Activated T-helper 17 cell treated with anti-CD3 and anti-CD28 coated beads, Interleukin-2, amount 50 U/mL, for 72 hours (primary cell): Measurements from ENCODE around the gene IFFO2. TPM values are rescaled to one million over a fixed set of nuclear protein-coding genes. Genes with fewer than 3 reads are reported as not detected.

Experiments
- ATAC-seq: fragments of 150-1000 bp; cut with Tn5 transposase; replicated peaks from 2 replicates; pipeline ENCODE4 v1.10.0; 2021; ENCODE audit warnings: mild to moderate bottlenecking, moderate library complexity
- H3K27ac Mint-ChIP-seq: one replicate; pipeline ENCODE4 v1.8.0; 2022; ENCODE audit warnings: mixed read lengths
- H3K27me3 Mint-ChIP-seq: one replicate; pipeline ENCODE4 v1.8.0; 2022; ENCODE audit warnings: mixed read lengths
- H3K36me3 Mint-ChIP-seq: one replicate; pipeline ENCODE4 v1.8.0; 2022; ENCODE audit warnings: low read depth, mild to moderate bottlenecking, mixed read lengths
- H3K4me1 Mint-ChIP-seq: one replicate; pipeline ENCODE4 v1.8.0; 2022; ENCODE audit warnings: mixed read lengths
- H3K4me3 Mint-ChIP-seq: one replicate; pipeline ENCODE4 v1.8.0; 2022; ENCODE audit warnings: mild to moderate bottlenecking, mixed read lengths
- H3K9me3 Mint-ChIP-seq: one replicate; pipeline ENCODE4 v1.8.0; 2022; ENCODE audit warnings: mixed read lengths
- total RNA-seq, 2 donors: library from RNA; stranded (reverse); gene quantifications; one replicate each; pipeline ENCODE4 v1.2.3, GENCODE V29; 2022

IFFO2 gene
- total RNA-seq, 2 donors from 2014 or later = 17.0 to 38.2 TPM

DNA sequence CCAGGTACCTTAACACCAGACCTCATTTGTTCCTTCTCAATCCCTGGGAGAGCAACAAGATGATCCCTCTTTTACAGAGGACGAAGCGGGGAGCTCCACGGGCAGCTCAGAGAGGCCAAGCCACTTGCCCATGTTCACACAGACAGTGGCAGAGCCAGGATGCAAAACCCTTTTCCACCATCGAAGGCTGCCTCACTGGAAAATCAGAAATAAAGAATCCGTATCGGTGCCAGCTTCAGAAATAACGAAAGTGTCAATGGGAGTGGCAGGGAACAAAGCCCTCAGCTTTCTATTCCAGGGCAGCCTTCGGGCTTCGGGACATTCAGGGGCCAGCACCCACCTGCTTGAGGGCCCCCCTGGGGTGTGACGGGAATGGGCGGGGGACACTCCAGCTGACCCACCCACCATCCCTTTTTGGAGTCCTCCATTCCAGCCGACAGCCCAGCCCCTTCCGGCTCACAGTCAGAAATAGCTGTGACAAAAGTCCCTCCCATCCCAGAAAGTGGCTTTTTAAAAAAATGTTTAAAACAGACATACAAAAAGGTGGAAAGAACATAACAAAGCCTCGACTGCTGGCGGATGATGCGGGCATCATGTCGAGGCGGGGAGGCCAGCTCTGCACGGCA, 6.0 kb downstream of the IFFO2 start:
- H3K27me3 Mint-ChIP-seq = no peaks in the 10 kb centered on the region
- peak overlapping the region; percentile 100 for H3K27ac Mint-ChIP-seq
- H3K36me3 Mint-ChIP-seq = peaks cover 79% of the 10 kb centered on the region
- H3K4me1 Mint-ChIP-seq = peaks cover 59% of the 10 kb centered on the region
- ATAC-seq = peak; percentile 9
- H3K4me3 Mint-ChIP-seq = peak overlapping the region; percentile 98
- no peaks in the 10 kb centered on the region for H3K9me3 Mint-ChIP-seq

DNA sequence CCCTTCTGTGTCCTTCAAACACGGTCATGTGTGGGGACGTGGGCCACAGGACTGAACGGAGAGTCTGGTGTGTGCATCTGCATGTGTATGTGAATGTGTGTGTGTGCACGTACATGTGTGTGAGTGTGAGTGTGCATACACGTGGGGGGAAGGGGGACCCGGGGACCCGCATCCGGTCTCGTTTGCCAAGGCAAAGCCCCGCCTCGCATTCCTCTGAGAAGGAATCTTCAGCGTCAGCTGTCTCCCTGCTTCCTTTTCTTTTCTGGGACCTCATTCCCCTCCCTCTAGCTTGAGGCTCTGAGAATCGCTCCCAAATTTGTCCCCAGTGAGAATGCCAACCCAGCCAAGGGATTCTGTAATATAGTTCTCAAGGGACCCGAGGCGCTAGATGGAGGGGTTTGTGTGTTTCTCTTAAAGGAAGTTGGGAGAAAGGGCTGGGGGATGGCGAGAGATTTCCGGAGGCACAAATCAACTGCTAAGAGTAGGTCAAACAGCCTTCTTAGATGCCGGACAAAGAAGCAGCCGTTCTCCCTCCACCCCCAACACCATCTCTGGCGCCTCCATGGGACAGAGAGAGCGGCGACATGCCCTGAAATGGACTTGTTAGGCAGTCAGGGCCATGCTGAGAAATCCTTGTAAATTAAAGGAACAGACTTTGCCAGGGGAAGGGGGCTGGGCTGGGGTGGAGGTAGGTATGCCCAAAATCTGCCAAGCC, 6.6 kb downstream of the IFFO2 start:
- H3K27ac Mint-ChIP-seq = peak overlapping the region; percentile 100
- no peak for ATAC-seq
- H3K36me3 Mint-ChIP-seq = peaks cover 74% of the 10 kb centered on the region
- H3K9me3 Mint-ChIP-seq = no peaks in the 10 kb centered on the region
- H3K27me3 Mint-ChIP-seq = no peaks in the 10 kb centered on the region
- H3K4me3 Mint-ChIP-seq = peak overlapping the region; percentile 98
- H3K4me1 Mint-ChIP-seq = peaks cover 62% of the 10 kb centered on the region

DNA sequence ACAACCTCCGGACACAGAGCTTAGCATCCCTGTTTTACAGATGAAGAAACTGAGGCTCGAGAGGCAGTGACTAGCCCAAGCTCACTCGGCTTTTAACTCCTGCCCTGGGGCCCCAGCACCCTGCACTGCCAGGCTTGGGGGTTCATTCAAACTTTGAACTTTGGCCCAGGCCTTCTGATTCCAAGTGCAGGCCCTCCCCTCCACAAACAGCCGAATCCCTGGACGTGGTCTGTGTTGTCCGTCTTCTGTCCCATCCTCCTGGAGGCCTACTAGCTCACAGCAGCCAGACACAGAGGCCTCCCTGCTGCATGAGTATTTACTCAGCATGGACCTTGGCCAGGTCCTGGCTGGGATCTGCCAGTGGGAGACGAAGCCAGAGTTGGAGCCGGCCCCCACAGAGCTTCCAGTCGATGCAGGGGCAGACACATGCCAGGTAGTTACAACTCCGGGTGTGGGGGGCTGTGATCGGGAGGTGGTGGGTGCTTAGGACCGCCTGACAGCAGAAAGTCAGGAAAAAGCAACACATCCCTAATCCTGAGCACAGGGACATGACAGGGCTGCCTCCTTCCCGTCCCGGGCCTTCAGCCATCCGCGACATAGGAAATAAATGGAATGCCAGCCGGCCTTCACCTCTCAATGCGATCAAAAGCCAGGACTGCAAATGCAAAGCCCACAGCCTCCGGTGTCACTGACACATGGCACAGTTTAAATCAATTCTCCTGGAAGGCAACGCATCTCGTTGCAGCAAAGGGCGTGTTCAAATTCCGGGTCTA, 7.4 kb downstream of the IFFO2 start:
- H3K27me3 Mint-ChIP-seq = no peaks in the 10 kb centered on the region
- no peaks in the 10 kb centered on the region for H3K9me3 Mint-ChIP-seq
- peaks cover 62% of the 10 kb centered on the region for H3K4me1 Mint-ChIP-seq
- H3K4me3 Mint-ChIP-seq = peak overlapping the region; percentile 98
- H3K27ac Mint-ChIP-seq = peak overlapping the region; percentile 100
- ATAC-seq = no peak
- peaks cover 69% of the 10 kb centered on the region for H3K36me3 Mint-ChIP-seq

DNA sequence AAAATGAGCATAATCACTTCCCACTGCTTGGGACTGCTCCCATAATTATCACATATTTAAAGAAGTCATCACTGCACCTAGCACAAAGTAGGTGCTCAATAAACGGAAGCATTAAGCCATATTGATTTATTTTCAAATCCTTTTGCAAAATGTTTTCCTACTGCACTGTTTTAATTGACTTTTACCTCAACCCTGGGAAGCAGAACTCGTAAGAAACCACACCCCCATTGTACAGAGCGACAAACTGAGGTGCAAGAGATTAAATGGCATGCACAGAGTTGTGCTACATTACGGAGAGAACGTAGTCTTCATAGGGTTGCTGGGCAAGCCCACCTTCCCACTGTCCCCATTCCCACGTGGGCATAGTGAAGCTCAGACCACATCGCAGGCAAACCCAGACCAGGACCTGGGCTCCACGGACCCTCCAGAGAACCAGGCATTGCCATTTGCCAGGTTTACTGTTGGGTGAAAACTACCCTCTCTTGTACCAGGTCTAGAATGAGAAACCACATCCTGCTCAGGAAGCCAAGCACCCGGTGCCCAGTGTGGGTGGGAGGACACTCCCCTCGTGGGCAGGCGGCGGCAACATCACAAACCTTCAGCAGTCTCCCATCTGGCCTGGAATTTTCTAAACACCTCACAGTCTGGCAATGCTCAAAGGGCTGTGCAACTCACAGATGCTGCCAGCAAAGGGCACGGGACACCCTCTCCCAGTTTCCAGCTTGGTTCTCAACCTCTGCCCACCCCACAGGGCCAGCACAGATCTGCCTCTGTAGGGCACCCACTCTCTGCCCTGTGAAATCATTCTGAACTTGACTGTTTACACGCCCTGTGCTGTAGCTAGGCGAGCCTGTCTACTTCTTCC, 8.2 kb downstream of the IFFO2 start:
- no peaks in the 10 kb centered on the region for H3K9me3 Mint-ChIP-seq
- ATAC-seq = peak; percentile 37
- H3K27me3 Mint-ChIP-seq = no peaks in the 10 kb centered on the region
- H3K36me3 Mint-ChIP-seq = peaks cover 69% of the 10 kb centered on the region
- peak overlapping the region; percentile 100 for H3K27ac Mint-ChIP-seq
- H3K4me1 Mint-ChIP-seq = peaks cover 60% of the 10 kb centered on the region
- peak overlapping the region; percentile 98 for H3K4me3 Mint-ChIP-seq

DNA sequence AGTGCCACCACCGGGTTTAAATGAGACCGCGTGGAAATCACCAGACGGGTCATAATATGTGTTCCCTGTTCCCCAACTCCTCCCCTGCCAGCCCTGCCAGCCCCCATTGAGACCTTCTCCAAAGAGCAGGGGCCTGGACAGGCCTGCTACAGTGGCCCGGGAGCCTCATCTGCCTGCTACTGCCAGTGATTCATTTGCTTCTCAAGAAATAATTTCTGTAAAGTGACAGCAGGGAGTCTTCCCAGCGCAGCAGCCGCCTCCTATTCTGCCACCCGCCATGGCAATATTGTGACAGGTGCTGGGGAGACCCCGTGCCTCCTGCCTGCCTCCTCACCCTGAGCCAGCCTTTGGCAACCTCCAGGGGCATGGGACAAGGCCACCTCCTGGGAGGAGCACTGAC, 8.9 kb downstream of the IFFO2 start:
- Mint-ChIP-seq H3K27ac (peak overlapping the region; percentile 100), H3K4me3 (peak overlapping the region; percentile 98), H3K36me3 (peaks cover 63% of the 10 kb centered on the region), H3K4me1 (peaks cover 56% of the 10 kb centered on the region), H3K27me3 (no peaks in the 10 kb centered on the region), H3K9me3 (no peaks in the 10 kb centered on the region)
- no peak for ATAC-seq

DNA sequence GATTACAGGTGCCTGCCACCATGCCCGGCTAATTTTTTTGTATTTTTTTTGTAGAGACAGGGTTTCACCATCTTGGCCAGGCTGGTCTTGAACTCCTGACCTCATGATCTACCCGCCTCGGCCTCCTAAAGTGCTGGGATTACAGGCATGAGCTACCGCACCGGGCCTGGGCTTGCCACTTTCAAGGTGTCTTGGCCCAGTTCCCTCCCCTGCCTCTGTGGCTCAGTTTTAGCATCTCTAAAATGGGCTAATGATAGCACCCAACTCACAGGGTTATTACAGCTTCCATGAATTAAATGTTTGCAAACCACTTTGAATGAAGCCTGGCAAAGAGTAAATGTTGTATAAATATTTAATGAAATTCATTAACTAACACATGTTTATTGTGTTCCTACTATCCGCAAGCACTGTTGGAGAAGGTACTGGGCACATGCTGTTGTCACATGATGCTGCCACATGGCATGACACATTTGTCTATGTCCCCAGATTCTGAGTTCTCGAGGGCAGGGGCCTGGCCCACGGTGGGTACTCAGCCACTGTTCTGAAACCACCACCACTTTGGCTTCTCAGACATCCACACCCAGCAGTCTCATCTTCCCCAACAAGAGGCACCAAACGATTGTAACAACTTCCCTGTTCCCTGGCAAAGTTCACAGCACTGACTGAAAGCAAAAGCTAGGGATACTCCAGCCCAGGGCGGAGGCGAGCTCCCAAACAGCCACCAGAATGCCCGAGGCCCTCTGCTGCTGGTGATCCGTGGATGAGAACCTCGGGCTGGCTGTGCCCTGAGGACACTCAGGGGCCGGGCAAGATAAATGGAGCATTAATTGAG, 9.7 kb downstream of the IFFO2 start:
- peaks cover 52% of the 10 kb centered on the region for H3K4me1 Mint-ChIP-seq
- peak overlapping the region; percentile 98 for H3K4me3 Mint-ChIP-seq
- H3K36me3 Mint-ChIP-seq = peaks cover 55% of the 10 kb centered on the region
- H3K27me3 Mint-ChIP-seq = no peaks in the 10 kb centered on the region
- ATAC-seq = no peak
- H3K27ac Mint-ChIP-seq = peak overlapping the region; percentile 100
- H3K9me3 Mint-ChIP-seq = no peaks in the 10 kb centered on the region

DNA sequence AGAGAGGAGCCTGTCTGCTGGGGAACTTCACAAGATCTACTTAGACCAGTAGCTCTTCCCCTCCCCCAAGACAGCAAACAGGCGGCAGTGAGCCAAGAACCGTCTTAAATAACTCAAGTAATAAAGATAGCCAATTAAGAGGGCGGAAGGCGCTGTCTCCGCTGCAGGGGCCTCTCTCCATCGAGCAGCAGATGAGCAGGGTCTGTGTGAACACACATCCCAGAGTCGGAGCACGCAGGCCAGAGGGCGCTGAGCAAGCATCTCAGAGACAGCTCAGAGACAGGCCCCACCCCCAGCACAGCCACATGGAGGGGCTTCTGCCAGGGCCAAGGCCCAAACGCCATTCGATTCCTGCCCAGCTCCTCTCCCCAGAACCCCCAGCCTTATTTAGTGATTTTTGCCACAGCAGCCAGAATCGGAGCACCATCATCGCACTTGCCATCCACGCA, 11.1 kb downstream of the IFFO2 start:
- H3K27me3 Mint-ChIP-seq = no peaks in the 10 kb centered on the region
- ATAC-seq = no peak
- H3K9me3 Mint-ChIP-seq = no peaks in the 10 kb centered on the region
- H3K36me3 Mint-ChIP-seq = peaks cover 42% of the 10 kb centered on the region
- peak overlapping the region; percentile 45 for H3K4me3 Mint-ChIP-seq
- peak overlapping the region; percentile 80 for H3K27ac Mint-ChIP-seq
- H3K4me1 Mint-ChIP-seq = peaks cover 56% of the 10 kb centered on the region

DNA sequence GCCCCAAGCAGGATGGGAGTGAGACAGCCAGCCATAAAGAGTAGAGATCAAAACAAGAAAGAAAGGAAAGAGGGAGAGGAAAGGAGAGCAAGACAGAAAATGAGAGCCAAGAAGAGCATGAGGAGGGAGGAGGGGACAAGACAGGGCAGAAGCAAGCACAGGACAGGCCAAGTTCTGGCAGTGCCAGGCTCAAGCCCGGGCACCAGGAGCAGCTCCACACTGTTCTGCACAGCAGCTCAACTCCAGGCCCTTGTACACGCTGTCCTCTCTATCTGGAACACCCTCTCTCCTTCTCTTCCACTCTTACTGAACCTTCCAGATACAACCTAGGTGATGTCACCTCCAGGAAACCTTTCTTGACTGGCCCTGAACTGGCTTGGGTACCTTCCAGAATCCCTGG, 11.7 kb downstream of the IFFO2 start:
- Mint-ChIP-seq H3K27ac (peak overlapping the region; percentile 80), H3K9me3 (no peaks in the 10 kb centered on the region), H3K4me1 (peaks cover 62% of the 10 kb centered on the region), H3K27me3 (no peaks in the 10 kb centered on the region), H3K36me3 (peaks cover 36% of the 10 kb centered on the region), H3K4me3 (peak overlapping the region; percentile 45)
- no peak for ATAC-seq

DNA sequence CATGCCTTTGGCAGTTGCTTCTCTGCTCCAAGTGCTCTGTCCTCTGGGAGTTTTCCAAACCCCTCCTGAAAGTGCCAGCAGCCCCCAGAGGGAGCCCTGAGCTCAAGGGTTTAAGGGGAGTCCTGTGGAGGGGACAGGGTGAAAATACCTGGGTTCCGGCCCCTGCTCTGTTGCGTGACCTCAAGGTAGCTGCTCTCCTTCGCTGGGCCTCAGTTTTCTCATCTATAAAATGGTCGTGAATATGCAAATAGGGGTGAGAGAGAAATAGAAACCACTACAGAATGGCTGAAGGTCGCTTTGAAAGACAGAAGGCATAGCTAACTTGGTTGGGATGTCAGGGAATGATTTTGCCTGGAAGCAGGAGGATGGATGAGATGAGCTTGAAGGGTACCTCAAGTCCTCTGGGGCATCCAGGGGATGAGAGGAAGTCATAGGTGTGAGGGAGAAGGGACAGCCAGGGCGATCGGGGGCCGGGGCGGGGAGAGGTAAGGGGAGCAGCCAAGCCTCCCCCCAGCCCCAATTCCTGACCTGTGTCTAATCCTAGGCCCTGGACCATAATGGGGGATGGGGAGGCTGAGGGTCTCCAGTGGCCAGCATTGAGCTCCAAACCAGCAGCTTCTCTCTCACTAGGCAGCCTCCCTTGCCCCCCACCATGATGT, 12.4 kb downstream of the IFFO2 start:
- Mint-ChIP-seq H3K27ac (peak overlapping the region; percentile 80), H3K4me1 (peaks cover 63% of the 10 kb centered on the region), H3K27me3 (no peaks in the 10 kb centered on the region)

DNA sequence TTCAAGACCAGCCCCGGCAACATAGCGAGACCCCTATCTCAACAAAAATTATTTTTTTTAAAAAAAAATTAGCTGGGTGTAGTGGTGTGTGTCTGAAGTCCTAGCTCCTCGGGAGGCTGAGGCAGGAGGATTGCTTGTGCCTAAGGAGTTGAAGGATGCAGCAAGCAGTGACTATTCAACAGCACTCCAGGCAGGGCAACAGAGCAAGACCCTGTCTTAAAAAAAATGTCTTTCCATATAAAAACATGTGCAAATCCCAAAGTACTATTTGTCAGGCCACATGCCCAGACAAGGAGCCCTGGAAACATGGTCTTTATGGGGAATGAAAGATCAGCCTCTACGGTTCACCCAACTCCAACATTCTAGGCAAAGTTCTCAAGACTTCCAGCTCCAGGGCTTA, 13.3 kb downstream of the IFFO2 start:
- Mint-ChIP-seq H3K36me3 (peaks cover 19% of the 10 kb centered on the region), H3K9me3 (no peaks in the 10 kb centered on the region), H3K4me1 (peaks cover 56% of the 10 kb centered on the region), H3K4me3 (no peak overlapping the region), H3K27me3 (no peaks in the 10 kb centered on the region), H3K27ac (peak overlapping the region; percentile 71)
- ATAC-seq = no peak

More for the DNA sequence above, 12.4 kb downstream of the IFFO2 start:
- no peaks in the 10 kb centered on the region for H3K9me3 Mint-ChIP-seq
- no peak for ATAC-seq
- H3K36me3 Mint-ChIP-seq = peaks cover 28% of the 10 kb centered on the region
- H3K4me3 Mint-ChIP-seq = peak overlapping the region; percentile 45

DNA sequence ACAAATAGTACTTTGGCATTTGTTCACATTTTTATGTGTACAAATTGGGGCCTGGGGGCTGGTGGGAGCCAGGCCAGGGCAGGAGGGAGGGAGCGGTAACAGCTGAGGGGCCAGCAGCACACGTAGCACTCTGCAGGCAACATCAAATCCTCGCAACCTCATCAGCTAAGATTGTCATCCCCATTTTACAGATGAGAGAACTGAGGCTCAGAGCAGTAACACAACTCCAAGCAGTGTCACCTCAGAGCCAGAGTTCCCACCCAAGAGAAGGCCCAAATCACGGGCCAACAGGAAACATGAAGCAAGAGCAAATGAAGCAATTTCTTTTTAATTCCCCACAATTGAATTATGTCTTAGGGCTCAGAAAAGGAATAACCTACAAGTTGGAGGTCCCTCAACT, 14.1 kb downstream of the IFFO2 start:
- H3K4me1 Mint-ChIP-seq = peaks cover 48% of the 10 kb centered on the region
- H3K36me3 Mint-ChIP-seq = peaks cover 12% of the 10 kb centered on the region
- no peak overlapping the region for H3K27ac Mint-ChIP-seq
- H3K27me3 Mint-ChIP-seq = no peaks in the 10 kb centered on the region
- no peak for ATAC-seq
- no peaks in the 10 kb centered on the region for H3K9me3 Mint-ChIP-seq
- no peak overlapping the region for H3K4me3 Mint-ChIP-seq

DNA sequence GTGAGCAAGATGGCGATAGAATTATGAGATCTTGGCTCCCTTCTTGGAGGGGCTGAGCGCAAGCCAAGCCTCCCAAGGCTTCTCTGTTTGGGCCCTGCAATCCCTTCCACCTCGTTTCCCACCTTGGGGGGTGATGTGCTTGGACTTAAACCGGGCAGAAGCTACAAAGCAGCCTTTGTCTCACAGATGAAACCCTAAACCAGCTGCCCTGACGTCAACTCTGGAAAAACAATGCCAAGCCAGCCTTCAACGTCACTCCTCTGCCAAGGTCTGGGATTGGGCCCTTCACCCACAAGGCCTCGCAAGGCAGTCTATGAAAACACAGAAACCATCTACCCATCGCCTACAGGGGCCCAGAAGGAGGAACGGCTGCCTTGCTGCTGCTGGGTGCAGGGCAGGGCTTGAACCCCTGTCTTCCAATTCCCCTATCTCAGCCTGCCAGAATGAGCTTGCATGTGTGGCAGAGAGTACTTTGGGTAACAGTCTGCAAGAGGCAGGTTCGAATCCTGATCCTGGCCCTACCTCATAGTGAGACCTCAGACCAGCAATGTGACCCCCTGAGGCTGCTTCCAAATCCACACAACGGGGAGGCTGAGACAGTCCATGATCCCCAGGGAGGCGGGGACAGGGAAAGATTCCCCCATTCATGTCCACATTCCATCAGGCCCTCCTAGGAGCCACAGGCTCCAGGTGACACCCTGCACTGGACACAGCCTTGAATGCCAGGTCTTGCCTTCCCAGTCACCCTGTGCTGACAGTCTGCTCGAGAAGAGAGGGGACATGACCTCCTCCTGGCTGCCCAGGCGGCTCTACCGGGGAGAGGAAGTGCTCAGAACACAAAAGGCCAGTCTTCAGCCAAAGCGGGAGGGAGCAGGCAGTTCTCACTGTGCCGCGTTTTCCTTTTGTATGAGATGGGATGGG, 15.0 kb downstream of the IFFO2 start:
- H3K27ac Mint-ChIP-seq = peak overlapping the region; percentile 77
- no peaks in the 10 kb centered on the region for H3K27me3 Mint-ChIP-seq
- ATAC-seq = no peak
- no peaks in the 10 kb centered on the region for H3K9me3 Mint-ChIP-seq
- H3K4me3 Mint-ChIP-seq = no peak overlapping the region
- peaks cover 49% of the 10 kb centered on the region for H3K4me1 Mint-ChIP-seq
- peaks cover 17% of the 10 kb centered on the region for H3K36me3 Mint-ChIP-seq
